Measurements from ENCODE around the gene ANP32A. TPM values are rescaled to one million over a fixed set of nuclear protein-coding genes. Genes with fewer than 3 reads are reported as not detected.

ANP32A gene
- total RNA-seq, 2 donors from 2014 or later: 78.7 to 83.3 TPM

GRCh38 chr15:68730976-68731897 lies 89.5 kb downstream of the ANP32A start:
- Mint-ChIP-seq H3K36me3 (ENCODE audit: low read depth) (no peaks in the 10 kb centered on the region), H3K4me3 (no peak overlapping the region), H3K27me3 (peaks cover 6% of the 10 kb centered on the region), H3K4me1 (peaks cover 11% of the 10 kb centered on the region), H3K27ac (no peak overlapping the region)
- no peak for ATAC-seq
- no peaks in the 10 kb centered on the region for H3K9me3 ChIP-seq (ENCODE audit: control insufficient read depth, low read length, poor library complexity, severe bottlenecking)
- DNase-seq: no peak

- Mint-ChIP-seq H3K4me3 (no peak overlapping the region), H3K27me3 (peaks cover 6% of the 10 kb centered on the region), H3K27ac (no peak overlapping the region), H3K4me1 (peaks cover 11% of the 10 kb centered on the region), H3K36me3 (ENCODE audit: low read depth) (no peaks in the 10 kb centered on the region)
- ATAC-seq (no peak), DNase-seq (no peak)
- H3K9me3 ChIP-seq (ENCODE audit: control insufficient read depth, low read length, poor library complexity, severe bottlenecking): no peaks in the 10 kb centered on the region
Observed at GRCh38 chr15:68730471-68730919, 90.2 kb downstream of the ANP32A start.

GRCh38 chr15:68729789-68730411 lies 90.8 kb downstream of the ANP32A start:
- Mint-ChIP-seq H3K36me3 (ENCODE audit: low read depth) (no peaks in the 10 kb centered on the region), H3K4me1 (peaks cover 10% of the 10 kb centered on the region), H3K27me3 (peaks cover 6% of the 10 kb centered on the region), H3K4me3 (no peak overlapping the region), H3K27ac (no peak overlapping the region)
- ATAC-seq (no peak), DNase-seq (no peak)
- H3K9me3 ChIP-seq (ENCODE audit: control insufficient read depth, low read length, poor library complexity, severe bottlenecking): no peaks in the 10 kb centered on the region

Other genes with a start within 250 kb of the ANP32A start
- gene CORO2B, start 241.9 kb downstream of the ANP32A start, total RNA-seq: not detected
- gene SPESP1, start 109.6 kb upstream of the ANP32A start, total RNA-seq: not detected
- not detected for gene NOX5, start 193.8 kb upstream of the ANP32A start, total RNA-seq

Measured in T-helper 17 cell (primary cell).